ENCODE results near the gene CELF1.

- TF ChIP-seq EZH2 (IDR thresholded peaks at IDR 0.05; ENCODE audit: low read length, missing control alignments), result no peak
- TF ChIP-seq, protein P1, sequence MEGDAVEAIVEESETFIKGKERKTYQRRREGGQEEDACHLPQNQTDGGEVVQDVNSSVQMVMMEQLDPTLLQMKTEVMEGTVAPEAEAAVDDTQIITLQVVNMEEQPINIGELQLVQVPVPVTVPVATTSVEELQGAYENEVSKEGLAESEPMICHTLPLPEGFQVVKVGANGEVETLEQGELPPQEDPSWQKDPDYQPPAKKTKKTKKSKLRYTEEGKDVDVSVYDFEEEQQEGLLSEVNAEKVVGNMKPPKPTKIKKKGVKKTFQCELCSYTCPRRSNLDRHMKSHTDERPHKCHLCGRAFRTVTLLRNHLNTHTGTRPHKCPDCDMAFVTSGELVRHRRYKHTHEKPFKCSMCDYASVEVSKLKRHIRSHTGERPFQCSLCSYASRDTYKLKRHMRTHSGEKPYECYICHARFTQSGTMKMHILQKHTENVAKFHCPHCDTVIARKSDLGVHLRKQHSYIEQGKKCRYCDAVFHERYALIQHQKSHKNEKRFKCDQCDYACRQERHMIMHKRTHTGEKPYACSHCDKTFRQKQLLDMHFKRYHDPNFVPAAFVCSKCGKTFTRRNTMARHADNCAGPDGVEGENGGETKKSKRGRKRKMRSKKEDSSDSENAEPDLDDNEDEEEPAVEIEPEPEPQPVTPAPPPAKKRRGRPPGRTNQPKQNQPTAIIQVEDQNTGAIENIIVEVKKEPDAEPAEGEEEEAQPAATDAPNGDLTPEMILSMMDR (conservative IDR thresholded peaks at IDR 0.05 in 1 of 2, IDR thresholded peaks at IDR 0.05 in 1 of 2; ENCODE audit: low read depth in 1 of 2, low read length in 2 of 2), result no peak
Observed at GRCh38 chr11:47565340-47566148, 12.6 kb upstream of the CELF1 start, which contains the start of gene PTPMT1.

Measured in fibroblast of lung (primary cell).